H1 (cell line): ENCODE data around the gene MAPK8. TPM values are rescaled to one million over a fixed set of nuclear protein-coding genes. Genes with fewer than 3 reads are reported as not detected.

Experiments used
- CTCF ChIA-PET: fragments of 300-600 bp; sonication (Branson Sonifier 250); formaldehyde crosslinking; loops from one replicate; lab custom pipeline; 2021; ENCODE audit not compliant: partially characterized antibody; lab: Charles Lee
- POLR2A ChIA-PET: fragments of 300-600 bp; sonication (Branson Sonifier 250); formaldehyde crosslinking; loops from one replicate; lab custom pipeline; 2021; ENCODE audit warnings: inconsistent platforms; ENCODE audit not compliant: partially characterized antibody; lab: Charles Lee
- DNase-seq, 2 experiments: peaks; one replicate each; pipeline versions ENCODE4 v3.0.0 to v3.0.0-alpha.2; 2010 to 2022; ENCODE audit warnings: low spot score in 2 of 2, low read depth in 1 of 2, mixed read lengths in 1 of 2
- FAIRE-seq: peaks from 2 replicates; lab custom pipeline; 2011; peaks lifted over from hg19 to GRCh38; lab: Jason Lieb, UNC
- H2AFZ ChIP-seq: 2 replicates; pipeline ENCODE4 v1.8.1; 2012; ENCODE audit warnings: low read length, inconsistent platforms
- H2AK5ac ChIP-seq: 2 replicates; pipeline ENCODE4 v1.6.1; 2013; ENCODE audit warnings: low read depth, low read length
- H2BK120ac ChIP-seq: replicated peaks from 2 replicates; pipeline ENCODE3; 2013; ENCODE audit warnings: low read depth, low read length, inconsistent platforms
- H2BK12ac ChIP-seq: 2 replicates; pipeline ENCODE4 v1.6.1; 2013; ENCODE audit warnings: low read depth, low read length
- H2BK15ac ChIP-seq: 2 replicates; pipeline ENCODE4 v1.6.1; 2013; ENCODE audit warnings: low read length
- H2BK20ac ChIP-seq: 2 replicates; pipeline ENCODE4 v1.6.1; 2013; ENCODE audit warnings: low read length
- H2BK5ac ChIP-seq: 2 replicates; pipeline ENCODE4 v1.6.1; 2013; ENCODE audit warnings: low read depth, low read length
- H3K14ac ChIP-seq: 2 replicates; pipeline ENCODE4 v1.6.1; 2013; ENCODE audit warnings: inconsistent platforms; ENCODE audit not compliant: insufficient read length
- H3K18ac ChIP-seq: 2 replicates; pipeline ENCODE4 v1.6.1; 2013; ENCODE audit warnings: low read length; ENCODE audit errors: extremely low read depth
- H3K23ac ChIP-seq: 2 replicates; pipeline ENCODE4 v1.6.1; 2013; ENCODE audit warnings: inconsistent platforms; ENCODE audit not compliant: insufficient read length
- H3K23me2 ChIP-seq: 2 replicates; pipeline ENCODE4 v1.6.1; 2013; ENCODE audit warnings: low read depth, low read length
- H3K27ac ChIP-seq: 2 replicates; pipeline ENCODE4 v1.6.1; 2011; ENCODE audit warnings: low read depth, low read length, inconsistent platforms
- H3K27me3 ChIP-seq, 4 experiments: replicated peaks in 1 of 4; 1 replicate in 1 of 4; 2 replicates in 3 of 4; pipeline versions ENCODE4 v1.6.1 to v1.8.1; 2011 to 2013; ENCODE audit warnings: low read length in 3 of 4, mild to moderate bottlenecking in 3 of 4, inconsistent platforms in 2 of 4, mixed read lengths in 2 of 4, moderate library complexity in 1 of 4; ENCODE audit not compliant: control insufficient read depth in 3 of 4, insufficient read depth in 3 of 4; ENCODE audit errors: extremely low read depth in 1 of 4
- H3K36me3 ChIP-seq, 4 experiments: 2 replicates each; pipeline versions ENCODE4 v1.6.1 to v1.8.1; 2011 to 2013; ENCODE audit warnings: mild to moderate bottlenecking in 4 of 4, low read length in 3 of 4, moderate library complexity in 2 of 4, control low read depth in 1 of 4, inconsistent platforms in 1 of 4; ENCODE audit not compliant: insufficient read depth in 4 of 4, control insufficient read depth in 2 of 4
- H3K4ac ChIP-seq: replicated peaks from 2 replicates; pipeline ENCODE3; 2013; ENCODE audit warnings: low read length, low read depth, mixed read lengths, inconsistent platforms; ENCODE audit not compliant: insufficient read length
- H3K4me1 ChIP-seq, 4 experiments: replicated peaks in 1 of 4; 1 replicate in 1 of 4; 2 replicates in 3 of 4; pipeline versions ENCODE4 v1.6.1 to v1.8.1; 2011 to 2013; ENCODE audit warnings: low read length in 3 of 4, inconsistent platforms in 2 of 4, mixed read lengths in 1 of 4; ENCODE audit not compliant: insufficient read depth in 4 of 4, control insufficient read depth in 3 of 4
- H3K4me2 ChIP-seq, 2 experiments: 2 replicates each; pipeline versions ENCODE4 v1.6.1 to v1.8.1; 2011 to 2013; ENCODE audit warnings: low read depth in 2 of 2, low read length in 2 of 2, control low read depth in 1 of 2, inconsistent platforms in 1 of 2, mild to moderate bottlenecking in 1 of 2; ENCODE audit not compliant: insufficient read depth in 1 of 2
- H3K4me3 ChIP-seq, 4 experiments: fragments of 200-600, 300-600 bp in 1 of 4; sonication (generic), shearing (Covaris generic), sonication (Bioruptor Twin) in 1 of 4; 2 replicates each; pipeline versions ENCODE4 v1.5.1 to v1.8.1; 2011 to 2016; ENCODE audit warnings: low read length in 4 of 4, low read depth in 3 of 4, control low read depth in 2 of 4, inconsistent platforms in 2 of 4, mild to moderate bottlenecking in 2 of 4, mixed read lengths in 1 of 4, moderate library complexity in 1 of 4; ENCODE audit not compliant: insufficient read depth in 2 of 4; ENCODE audit errors: extremely low read depth in 1 of 4
- H3K56ac ChIP-seq: replicated peaks from 2 replicates; pipeline ENCODE3; 2013; ENCODE audit warnings: low read depth, mild to moderate bottlenecking, mixed read lengths, low read length, inconsistent platforms; ENCODE audit not compliant: insufficient read length
- H3K79me1 ChIP-seq: 2 replicates; pipeline ENCODE4 v1.6.1; 2013; ENCODE audit warnings: low read depth, low read length, control low read depth
- H3K79me2 ChIP-seq, 2 experiments: 2 replicates each; pipeline versions ENCODE4 v1.6.1 to v1.8.1; 2012 to 2013; ENCODE audit warnings: low read length in 2 of 2, mild to moderate bottlenecking in 2 of 2, inconsistent platforms in 1 of 2; ENCODE audit not compliant: insufficient read depth in 2 of 2, control insufficient read depth in 1 of 2
- H3K9ac ChIP-seq, 4 experiments: replicated peaks in 1 of 4; 1 replicate in 1 of 4; 2 replicates in 3 of 4; pipeline versions ENCODE4 v1.6.1 to v1.8.1; 2011 to 2013; ENCODE audit warnings: low read depth in 3 of 4, low read length in 3 of 4, control low read depth in 2 of 4, mild to moderate bottlenecking in 2 of 4, moderate library complexity in 2 of 4, inconsistent platforms in 1 of 4; ENCODE audit errors: extremely low read depth in 1 of 4
- H3K9me3 ChIP-seq, 2 experiments: 2 replicates each; pipeline versions ENCODE4 v1.6.1 to v1.8.1; 2012 to 2013; ENCODE audit warnings: mild to moderate bottlenecking in 2 of 2, moderate library complexity in 2 of 2, control low read depth in 1 of 2, inconsistent platforms in 1 of 2, low read depth in 1 of 2, low read length in 1 of 2, mixed read lengths in 1 of 2; ENCODE audit not compliant: insufficient read depth in 2 of 2
- H4K20me1 ChIP-seq, 2 experiments: replicated peaks in 1 of 2; 2 replicates each; pipeline versions ENCODE3 to v1.8.1; 2011 to 2013; ENCODE audit warnings: inconsistent platforms in 2 of 2, low read length in 2 of 2, mild to moderate bottlenecking in 1 of 2; ENCODE audit not compliant: insufficient read depth in 2 of 2, control insufficient read depth in 1 of 2
- H4K5ac ChIP-seq: 2 replicates; pipeline ENCODE4 v1.6.1; 2013; ENCODE audit warnings: low read length, low read depth, mixed read lengths, inconsistent platforms; ENCODE audit not compliant: insufficient read length
- H4K8ac ChIP-seq: 2 replicates; pipeline ENCODE4 v1.8.0; 2013; ENCODE audit warnings: mild to moderate bottlenecking, moderate library complexity, low read length, inconsistent platforms; ENCODE audit not compliant: insufficient read depth; ENCODE audit errors: extremely low read depth
- H4K91ac ChIP-seq: replicated peaks from 2 replicates; pipeline ENCODE3; 2013; ENCODE audit warnings: low read length, mixed read lengths, inconsistent platforms; ENCODE audit not compliant: insufficient read length
- BACH1 ChIP-seq: IDR thresholded peaks from 2 replicates; pipeline ENCODE4 v1.6.1; 2012; ENCODE audit warnings: low read length, improper control_type of control experiment
- BRCA1 ChIP-seq: IDR thresholded peaks from 2 replicates; pipeline ENCODE4 v1.6.1; 2012; ENCODE audit warnings: low read depth, low read length, improper control_type of control experiment
- CBX8 ChIP-seq: fragments of 300-800, 300-1000 bp; sonication (generic); IDR thresholded peaks from 2 replicates; pipeline ENCODE4 v1.7.1; 2016; ENCODE audit warnings: low read depth, low read length, borderline replicate concordance
- CHD1 ChIP-seq: IDR thresholded peaks from 2 replicates; pipeline ENCODE4 v1.6.1; 2012; ENCODE audit warnings: low read depth, low read length, improper control_type of control experiment
- RNF2 ChIP-seq: fragments of 200-900, 300-1000 bp; sonication (generic); IDR thresholded peaks from 2 replicates; pipeline ENCODE4 v1.7.1; 2016; ENCODE audit warnings: borderline replicate concordance, low read depth, mild to moderate bottlenecking, antibody characterized with exemption, low read length; ENCODE audit not compliant: poor library complexity, severe bottlenecking; ENCODE audit errors: missing control alignments
- SIRT6 ChIP-seq: IDR thresholded peaks from one replicate; pipeline ENCODE4 v1.7.1; 2012; ENCODE audit warnings: low read length, inconsistent platforms
- SP4 ChIP-seq: IDR thresholded peaks from 2 replicates; pipeline ENCODE4 v1.6.1; 2012; ENCODE audit warnings: low read length, inconsistent platforms
- SRF ChIP-seq: IDR thresholded peaks from 2 replicates; pipeline ENCODE4 v1.6.1; 2011; ENCODE audit warnings: mild to moderate bottlenecking, low read depth, low read length, moderate library complexity
- ZNF274 ChIP-seq: IDR thresholded peaks from 2 replicates; pipeline ENCODE4 v1.7.0; 2012; ENCODE audit warnings: low read length, borderline replicate concordance; ENCODE audit errors: extremely low read depth
- polyA plus RNA-seq, 7 experiments: library from polyadenylated mRNA; depleted of rRNA in 3 of 7; stranded (reverse) in 5 of 7; unstranded in 2 of 7; fragments of >200 nt in 5 of 7; fragments of 200-250 nt in 2 of 7; gene quantifications; 1 replicate in 5 of 7; 2 replicates in 1 of 7; 4 replicates in 1 of 7; pipeline versions ENCODE4 v1.2.1 to v1.2.3, GENCODE V29; 2011 to 2013; ENCODE audit warnings: missing spikeins in 2 of 7, mixed read lengths in 2 of 7
- total RNA-seq: library from RNA; stranded (reverse); fragmentation: NEBNext Ultra II Directional; extraction: Animal tissue kit (Norgen Biotek cat#: 25700); gene quantifications from 2 replicates; pipeline ENCODE4 v1.2.1, GENCODE V29; 2021
- TF ChIP-seq, protein P1 (sequence below), 3 experiments: IDR thresholded peaks; 1 replicate in 2 of 3; 2 replicates in 1 of 3; pipeline versions ENCODE4 v1.5.1 to v1.6.1; 2011; ENCODE audit warnings: low read length in 3 of 3, mild to moderate bottlenecking in 3 of 3, inconsistent platforms in 2 of 3, low read depth in 1 of 3, moderate library complexity in 1 of 3; ENCODE audit not compliant: insufficient read depth in 1 of 3; ENCODE audit errors: control extremely low read depth in 1 of 3
- TF ChIP-seq, protein P2 (sequence below): IDR thresholded peaks from 2 replicates; pipeline ENCODE4 v1.6.1; 2012; ENCODE audit warnings: inconsistent platforms

MAPK8 gene
- total and polyA plus RNA-seq, 2 of the 8 experiments (the other 6 are each of a cell fraction or from before 2014, with no cell fraction given): 23.3 to 71.3 TPM

DNA sequence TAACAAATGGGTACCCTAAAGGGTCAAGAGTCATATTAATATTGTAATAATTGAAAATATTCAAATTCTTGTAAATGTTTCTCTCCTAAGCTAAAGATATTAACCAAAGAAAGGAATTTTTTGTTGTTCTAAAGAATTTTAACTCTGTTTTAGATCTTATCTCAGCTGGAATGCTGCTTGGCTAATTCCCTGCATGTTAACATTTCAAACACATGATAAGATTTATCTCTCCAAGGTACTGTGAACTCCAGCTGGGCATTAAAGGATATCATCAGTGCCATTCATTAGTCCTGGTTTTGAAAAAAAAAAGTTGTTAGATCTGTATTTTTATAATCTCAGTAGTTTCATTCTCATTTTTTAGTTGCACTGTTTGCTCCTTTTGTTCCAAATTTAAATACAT lies 76.9 kb downstream of the MAPK8 start:
- Histone ChIP-seq H3K4me1 (peaks cover 0 to 4% (median 0%) of the 10 kb centered on the region in 4 experiments; a peak in 2 of 7 replicates), H3K56ac (no peak overlapping the region), H2BK15ac (no peak overlapping the region), H3K23me2 (no peaks in the 10 kb centered on the region), H2AFZ (no peak overlapping the region), H3K23ac (no peak overlapping the region), H3K4ac (no peak overlapping the region), H3K79me2 (peaks cover 0 to 10% of the 10 kb centered on the region in 2 experiments; a peak in 2 of 4 replicates), H2AK5ac (no peak overlapping the region), H3K4me3 (no peak overlapping the region), H3K9me3 (0 out of 4 replicates have a peak, but pooled peaks cover 0 to 3% of the 10 kb centered on the region in 2 experiments), H3K18ac (no peak overlapping the region), H3K36me3 (peaks cover 0 to 4% (median 0%) of the 10 kb centered on the region in 4 experiments; a peak in 2 of 8 replicates), H2BK5ac (no peak overlapping the region), H4K5ac (no peak overlapping the region), H3K4me2 (no peak overlapping the region), H3K27ac (no peak overlapping the region), H3K27me3 (no peaks in the 10 kb centered on the region), H4K8ac (no peak overlapping the region), H3K79me1 (no peaks in the 10 kb centered on the region; the same call in 1 of the 2 replicates), H2BK20ac (no peak overlapping the region), H4K20me1 (peaks cover 0 to 2% of the 10 kb centered on the region in 2 experiments), H2BK12ac (no peak overlapping the region), H3K9ac (no peak overlapping the region), H4K91ac (no peak overlapping the region), H2BK120ac (no peak overlapping the region), H3K14ac (no peak overlapping the region)
- no peak for DNase-seq
- POLR2A ChIA-PET: interaction anchor here (1.4 kb wide), 1 partner anchor 10 kb away, joined by 3 read pairs; no protein-coding TSS in a partner anchor
- FAIRE-seq: no peak
- CTCF ChIA-PET: interaction anchor here (0.8 to 6.0 kb wide), 15 partner anchors 9 to 255 kb away, joined by 3 to 36 read pairs (median 3); no protein-coding TSS in a partner anchor
- TF ChIP-seq BACH1: no peak
- TF ChIP-seq SP4: no peak
- TF ChIP-seq, protein P1, sequence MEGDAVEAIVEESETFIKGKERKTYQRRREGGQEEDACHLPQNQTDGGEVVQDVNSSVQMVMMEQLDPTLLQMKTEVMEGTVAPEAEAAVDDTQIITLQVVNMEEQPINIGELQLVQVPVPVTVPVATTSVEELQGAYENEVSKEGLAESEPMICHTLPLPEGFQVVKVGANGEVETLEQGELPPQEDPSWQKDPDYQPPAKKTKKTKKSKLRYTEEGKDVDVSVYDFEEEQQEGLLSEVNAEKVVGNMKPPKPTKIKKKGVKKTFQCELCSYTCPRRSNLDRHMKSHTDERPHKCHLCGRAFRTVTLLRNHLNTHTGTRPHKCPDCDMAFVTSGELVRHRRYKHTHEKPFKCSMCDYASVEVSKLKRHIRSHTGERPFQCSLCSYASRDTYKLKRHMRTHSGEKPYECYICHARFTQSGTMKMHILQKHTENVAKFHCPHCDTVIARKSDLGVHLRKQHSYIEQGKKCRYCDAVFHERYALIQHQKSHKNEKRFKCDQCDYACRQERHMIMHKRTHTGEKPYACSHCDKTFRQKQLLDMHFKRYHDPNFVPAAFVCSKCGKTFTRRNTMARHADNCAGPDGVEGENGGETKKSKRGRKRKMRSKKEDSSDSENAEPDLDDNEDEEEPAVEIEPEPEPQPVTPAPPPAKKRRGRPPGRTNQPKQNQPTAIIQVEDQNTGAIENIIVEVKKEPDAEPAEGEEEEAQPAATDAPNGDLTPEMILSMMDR (IDR thresholded peaks at IDR 0.05; ENCODE audit: control extremely low read depth in 1 of 3, insufficient read depth in 1 of 3, low read depth in 1 of 3, low read length in 3 of 3): no peak
- TF ChIP-seq CHD1: no peak
- no peak for TF ChIP-seq CBX8
- no peak for TF ChIP-seq ZNF274
- TF ChIP-seq, protein P2, sequence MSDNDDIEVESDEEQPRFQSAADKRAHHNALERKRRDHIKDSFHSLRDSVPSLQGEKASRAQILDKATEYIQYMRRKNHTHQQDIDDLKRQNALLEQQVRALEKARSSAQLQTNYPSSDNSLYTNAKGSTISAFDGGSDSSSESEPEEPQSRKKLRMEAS: no peak
- no peak for TF ChIP-seq SRF
- TF ChIP-seq RNF2: no peak
- no peak for TF ChIP-seq BRCA1
- TF ChIP-seq SIRT6: no peak
